ENCODE measurements around the gene WWOX.

The WWOX gene

DNA sequence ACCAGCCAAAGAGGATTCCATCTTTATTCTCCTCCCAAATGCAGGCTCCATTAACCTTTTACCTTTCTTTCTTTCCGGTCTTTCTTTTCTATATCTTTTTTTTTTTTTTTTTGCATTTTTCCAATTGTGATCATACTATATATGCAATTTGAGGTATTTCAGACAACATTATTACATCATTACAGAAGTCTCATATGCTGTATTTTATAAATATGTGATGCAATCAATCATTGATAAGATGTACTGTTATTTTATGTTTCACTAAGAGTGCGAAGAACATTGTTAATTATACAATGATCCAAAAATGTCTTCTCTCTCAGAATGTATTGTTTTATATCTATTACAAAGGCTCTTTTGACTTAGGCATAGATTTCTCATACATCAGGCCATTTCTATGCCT, 683.1 kb downstream of the WWOX start:
- DNase-seq (ENCODE audit: low read depth in 4 of 4, low spot score in 1 of 4), result no peak

DNA sequence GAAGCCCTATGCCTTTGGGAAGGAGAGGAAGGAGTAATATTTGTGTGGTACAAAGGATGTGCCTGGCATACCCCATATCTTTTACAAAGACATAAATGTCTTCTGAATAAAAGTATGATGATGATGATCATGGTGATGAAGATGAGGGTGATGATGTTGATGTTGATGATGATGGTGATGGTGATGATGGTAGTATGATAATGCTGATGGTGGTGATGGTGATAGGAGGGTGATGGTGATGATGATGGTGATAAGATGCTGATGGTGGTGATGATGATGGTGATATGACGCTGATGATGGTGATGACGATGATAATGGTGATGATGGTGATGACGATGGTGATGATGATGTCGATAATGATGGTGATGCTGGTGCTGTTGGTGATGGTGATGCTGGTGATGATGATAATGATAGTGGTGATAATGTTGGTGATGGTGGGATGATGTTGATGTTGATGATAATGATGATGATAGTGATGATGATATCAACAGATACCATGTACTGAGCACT, 684.2 kb downstream of the WWOX start:
- DNase-seq (ENCODE audit: low read depth in 4 of 4, low spot score in 1 of 4), result no peak

DNA sequence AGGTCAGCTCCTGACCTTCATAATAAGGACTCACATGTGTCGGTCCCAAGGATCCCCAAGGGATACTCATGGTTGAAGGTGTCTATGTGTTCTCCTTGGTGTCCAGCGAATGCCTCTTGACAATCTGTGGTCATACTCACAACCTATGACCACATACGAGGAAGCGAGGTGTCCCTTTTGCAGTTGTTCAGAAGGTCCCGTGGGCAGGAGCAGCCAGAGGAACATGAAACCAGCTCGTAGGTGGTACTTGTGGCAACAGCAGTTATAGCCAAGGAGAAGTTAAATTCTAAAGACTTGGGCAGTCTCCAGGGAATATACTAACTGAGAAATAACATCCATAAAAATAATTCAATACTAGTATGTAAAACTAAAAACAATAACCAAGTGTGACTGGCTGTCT, 685.3 kb downstream of the WWOX start:
- DNase-seq (ENCODE audit: low read depth in 4 of 4, low spot score in 1 of 4), result no peak

- DNase-seq (ENCODE audit: low read depth in 4 of 4, low spot score in 1 of 4), result no peak
Measured at GRCh38 chr16:78785218-78785617, 685.8 kb downstream of the WWOX start.

- no peak for DNase-seq (ENCODE audit: low read depth in 4 of 4, low spot score in 1 of 4)
Measured at GRCh38 chr16:78786635-78787034, 687.2 kb downstream of the WWOX start.

DNA sequence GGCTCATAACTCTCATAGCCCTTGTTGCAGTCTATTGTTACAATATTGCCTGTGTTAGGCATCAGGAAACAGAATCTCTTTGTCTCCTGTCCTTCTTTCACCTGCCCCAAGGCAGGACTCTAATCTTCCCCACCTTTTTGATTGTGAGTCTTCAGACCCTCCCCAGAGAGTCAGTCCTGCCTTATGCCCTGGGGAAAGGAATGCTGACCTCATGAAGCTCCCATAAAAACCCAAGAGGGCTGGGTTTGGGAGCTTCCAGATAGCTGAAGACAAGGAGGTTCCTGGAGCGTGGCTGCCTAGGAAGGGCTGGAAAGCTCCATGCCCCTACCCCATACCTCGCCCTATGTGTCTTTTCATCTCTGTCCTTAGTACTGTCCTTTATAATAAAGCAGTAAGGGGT, 688.8 kb downstream of the WWOX start:
- no peak for DNase-seq (ENCODE audit: low read depth in 4 of 4, low spot score in 1 of 4)

DNA sequence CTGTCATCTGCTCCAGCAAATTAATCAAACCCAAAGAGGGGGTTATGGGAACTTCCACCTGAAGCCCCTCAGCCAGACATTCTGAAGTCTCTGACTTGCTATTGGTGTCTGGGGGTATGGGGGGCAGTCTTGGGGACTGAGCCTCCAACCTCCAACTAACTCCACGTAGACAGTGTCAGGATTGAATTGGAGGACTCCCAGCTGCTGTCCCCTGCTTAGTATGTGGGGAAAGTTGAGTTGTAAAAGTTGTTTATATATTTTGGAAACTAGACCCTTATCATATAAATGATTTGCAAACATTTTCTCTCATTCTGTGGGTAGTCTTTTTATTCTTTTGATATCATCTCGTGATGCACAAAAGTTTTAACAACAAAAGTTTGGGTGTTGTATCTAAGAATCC, 689.2 kb downstream of the WWOX start:
- no peak for DNase-seq (ENCODE audit: low read depth in 4 of 4, low spot score in 1 of 4)

GRCh38 chr16:78789561-78789960, 690.1 kb downstream of the WWOX start:
- no peak for DNase-seq (ENCODE audit: low read depth in 4 of 4, low spot score in 1 of 4)

DNA sequence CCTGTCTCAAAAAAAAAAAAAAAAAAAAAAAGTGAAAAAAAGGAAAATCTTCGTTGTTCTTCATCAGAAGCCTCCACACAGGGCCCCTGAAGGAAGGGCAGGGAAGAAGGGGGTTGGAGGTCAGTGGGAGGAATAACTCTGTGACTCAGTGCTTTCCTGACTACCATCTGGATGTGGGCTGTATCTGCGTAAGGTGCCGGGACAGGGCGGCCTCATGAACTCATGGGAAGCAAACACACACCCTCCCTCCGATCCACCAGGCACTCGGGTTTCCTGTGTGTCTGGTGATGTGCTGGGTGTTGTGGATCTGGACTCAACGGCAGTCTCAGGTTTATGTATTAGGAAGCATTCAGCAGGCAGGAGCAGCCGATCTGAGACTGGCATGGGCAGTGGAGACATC, 691.6 kb downstream of the WWOX start:
- no peak for DNase-seq (ENCODE audit: low read depth in 4 of 4, low spot score in 1 of 4)

- DNase-seq (ENCODE audit: low read depth in 4 of 4, low spot score in 1 of 4), result no peak
Measured at GRCh38 chr16:78791926-78792325, 692.5 kb downstream of the WWOX start.

DNA sequence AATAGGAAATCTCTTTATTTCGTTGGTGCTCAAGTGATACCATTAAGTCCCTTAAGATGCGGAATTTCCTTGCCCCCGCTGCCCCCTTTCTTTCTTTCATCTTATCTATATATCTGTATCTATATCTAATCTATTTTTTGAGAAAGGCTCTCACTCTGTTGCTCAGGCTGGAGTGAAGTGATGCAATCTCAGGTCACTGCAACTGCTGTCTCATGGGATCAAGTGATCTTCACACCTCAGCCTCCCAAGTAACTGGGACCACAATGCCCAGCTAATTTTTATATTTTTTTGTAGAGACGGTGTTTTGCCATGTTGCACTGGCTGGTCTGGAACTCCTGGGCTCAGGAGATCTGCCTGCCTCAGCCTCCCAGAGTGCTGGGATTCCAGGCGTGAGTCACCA, 693.5 kb downstream of the WWOX start:
- no peak for DNase-seq (ENCODE audit: low read depth in 4 of 4, low spot score in 1 of 4)

GRCh38 chr16:78794581-78795250, 695.3 kb downstream of the WWOX start:
- DNase-seq (ENCODE audit: low read depth in 4 of 4, low spot score in 1 of 4), result no peak

DNA sequence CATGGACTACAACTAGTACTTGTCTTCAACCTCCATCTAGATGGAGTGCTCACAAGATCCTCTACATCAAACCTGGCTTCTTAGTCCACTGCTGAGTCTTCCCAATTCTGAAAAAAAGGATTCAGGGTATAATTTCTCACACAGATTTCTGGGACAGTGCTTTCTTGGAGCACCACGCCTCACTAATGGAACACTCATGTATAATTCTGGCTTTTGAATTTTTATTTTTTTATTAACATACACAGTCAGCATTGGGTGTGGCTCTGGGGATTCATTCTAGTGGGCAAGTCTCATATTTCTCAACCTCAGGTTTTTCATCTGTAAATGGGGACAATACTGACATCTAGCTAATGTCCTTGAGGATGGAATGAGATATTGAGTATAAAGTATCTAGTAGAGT, 696.0 kb downstream of the WWOX start:
- DNase-seq (ENCODE audit: low read depth in 4 of 4, low spot score in 1 of 4), result no peak

- DNase-seq (ENCODE audit: low read depth in 4 of 4, low spot score in 1 of 4), result no peak
Measured at GRCh38 chr16:78796221-78796866, 696.9 kb downstream of the WWOX start.

DNA sequence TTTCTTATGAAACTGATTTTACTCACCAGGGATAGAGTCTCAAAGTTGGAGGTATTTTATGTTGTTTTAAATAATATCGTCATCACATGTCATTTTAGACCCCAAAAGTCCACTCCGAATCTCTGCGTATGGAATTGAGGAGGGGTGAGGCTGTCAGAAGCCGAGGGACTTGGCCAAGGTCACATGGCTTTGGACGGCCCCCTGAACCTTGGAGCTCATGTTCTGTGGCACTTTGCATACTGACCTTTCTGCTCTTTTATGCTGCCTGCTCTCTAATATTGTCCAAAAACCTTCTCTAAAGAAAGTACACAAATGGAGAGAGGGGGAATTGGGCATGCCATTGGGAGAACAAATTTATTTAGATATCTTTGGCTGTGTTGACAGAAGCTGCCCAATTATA, 700.0 kb downstream of the WWOX start:
- no peak for DNase-seq (ENCODE audit: low read depth in 4 of 4, low spot score in 1 of 4)

DNA sequence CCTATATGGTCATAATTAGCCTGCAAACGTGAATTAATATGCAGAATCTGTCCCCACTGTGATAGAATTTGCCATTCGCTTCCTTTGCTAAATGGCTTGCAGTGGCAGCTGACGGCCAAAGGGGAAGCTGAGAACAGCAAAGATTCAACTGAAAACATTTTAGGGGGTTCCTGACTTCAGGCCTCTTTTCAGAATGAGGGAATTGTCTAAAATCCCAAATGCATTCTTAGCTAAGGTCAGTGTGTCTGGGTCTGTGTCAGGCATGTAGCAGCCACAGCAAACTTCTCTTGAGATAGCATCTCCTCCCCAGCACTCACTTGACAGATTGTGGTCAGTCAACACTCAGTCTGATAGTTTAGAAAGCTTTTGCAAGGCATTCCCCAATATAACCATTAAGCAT, 701.1 kb downstream of the WWOX start:
- no peak for DNase-seq (ENCODE audit: low read depth in 4 of 4, low spot score in 1 of 4)

DNA sequence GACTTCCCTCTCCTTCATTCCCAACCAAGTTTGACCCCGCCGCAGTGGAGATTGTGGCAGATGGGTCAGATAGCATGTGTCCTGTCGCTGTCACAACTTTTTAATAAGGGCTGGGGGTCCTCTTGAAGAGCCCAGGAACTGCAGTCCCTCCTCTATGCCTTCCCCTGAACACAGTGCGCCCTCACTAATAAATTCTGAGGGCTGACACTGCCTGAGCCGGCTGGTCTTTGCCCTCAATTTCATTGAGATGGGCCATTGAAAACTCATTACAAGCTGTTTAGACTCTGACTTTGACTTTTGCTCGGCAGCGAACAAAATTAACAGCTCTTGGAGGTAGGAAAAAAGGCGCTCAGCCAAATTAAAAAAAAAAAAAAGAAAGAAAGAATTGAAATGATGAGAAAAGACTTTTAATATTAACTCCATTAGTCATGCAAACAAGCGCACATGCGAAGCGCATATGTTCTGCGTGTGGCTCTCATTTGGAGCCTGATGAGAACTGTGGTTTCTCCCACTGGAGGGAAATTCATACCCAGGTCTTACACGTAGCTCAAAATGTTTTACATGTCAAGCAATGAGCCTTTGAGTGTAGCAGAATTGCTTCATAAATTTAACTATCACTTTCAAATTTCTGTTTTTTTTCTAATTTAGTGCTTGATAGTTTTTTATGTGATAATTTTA, 704.7 kb downstream of the WWOX start:
- no peak for DNase-seq (ENCODE audit: low read depth in 4 of 4, low spot score in 1 of 4)

DNA sequence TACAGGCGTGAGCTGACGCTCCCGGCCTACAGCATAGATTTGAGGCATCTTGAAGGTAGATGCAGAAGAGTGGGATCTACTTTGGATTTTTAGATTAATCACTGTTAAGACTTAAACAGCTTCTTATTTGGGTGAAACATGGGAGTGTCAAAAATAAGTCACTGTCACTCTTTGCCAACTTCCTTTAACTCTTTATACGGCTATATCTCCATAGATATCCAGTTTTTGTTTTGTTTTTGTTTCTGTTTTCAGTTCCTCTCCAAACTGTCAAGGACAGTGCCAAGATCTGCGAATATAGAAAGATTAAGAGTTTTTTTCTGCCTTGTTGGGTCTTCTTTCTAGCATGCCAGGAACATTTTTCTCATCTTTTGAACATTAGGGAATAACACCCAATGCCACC, 706.1 kb downstream of the WWOX start:
- no peak for DNase-seq (ENCODE audit: low read depth in 4 of 4, low spot score in 1 of 4)

GRCh38 chr16:78811247-78811646, 711.8 kb downstream of the WWOX start:
- DNase-seq (ENCODE audit: low read depth in 4 of 4, low spot score in 1 of 4), result no peak

- DNase-seq (ENCODE audit: low read depth in 4 of 4, low spot score in 1 of 4), result no peak
Measured at GRCh38 chr16:78812582-78812981, 713.1 kb downstream of the WWOX start.

DNA sequence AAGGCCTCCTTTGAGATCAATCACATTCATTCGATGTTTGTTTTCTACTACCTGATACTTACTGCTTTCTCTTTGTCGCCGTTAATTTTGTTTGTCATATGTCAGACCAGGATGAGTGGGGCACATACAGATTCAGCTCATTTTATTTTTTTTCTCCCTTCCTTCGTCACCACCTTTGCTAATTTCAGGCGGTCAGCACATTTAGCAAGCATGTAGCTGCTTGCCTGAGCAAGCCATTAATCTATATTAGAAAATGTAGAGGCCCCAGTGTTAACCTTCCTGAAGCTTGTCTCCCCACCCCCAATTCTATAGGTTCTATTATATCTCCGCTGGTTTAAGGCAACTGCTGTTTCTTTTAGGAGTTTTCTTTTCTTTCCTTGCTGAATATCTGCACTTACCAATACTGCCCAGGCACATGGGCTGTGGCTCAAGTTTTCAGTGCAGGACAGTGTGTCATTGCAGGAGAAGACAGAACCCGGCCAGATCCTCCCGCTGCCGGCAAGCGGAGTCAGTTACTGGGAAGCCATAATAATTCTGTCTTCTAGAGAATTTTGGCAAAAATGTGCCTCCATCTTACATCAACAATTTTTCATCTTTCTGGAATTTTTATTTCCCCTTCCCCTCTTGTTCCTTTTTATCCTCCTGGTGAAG, 714.3 kb downstream of the WWOX start:
- DNase-seq (ENCODE audit: low read depth in 4 of 4, low spot score in 1 of 4), result no peak

- DNase-seq (ENCODE audit: low read depth in 4 of 4, low spot score in 1 of 4), result no peak
Measured at GRCh38 chr16:78815713-78816112, 716.3 kb downstream of the WWOX start.

Data from stimulated activated CD4-positive, alpha-beta T cell treated with anti-CD3 and anti-CD28 coated beads, Interleukin-1b, Interleukin-23, amount 100 ng/mL, for 24 hours (primary cell).